HepG2 (cell line): ENCODE data around the gene RAPGEFL1. TPM values are rescaled to one million over a fixed set of nuclear protein-coding genes. Genes with fewer than 3 reads are reported as not detected.

Experiments used
- ATAD3A ChIP-seq: sonication (generic); formaldehyde crosslinking; IDR thresholded peaks from 2 replicates; pipeline ENCODE4 v1.4.0; 2020; ENCODE audit warnings: missing genetic modification reagents
- BCL3 ChIP-seq: sonication (generic); formaldehyde crosslinking; IDR thresholded peaks from 2 replicates; pipeline ENCODE4 v1.5.1; 2020; ENCODE audit warnings: mild to moderate bottlenecking, missing genetic modification reagents, moderate library complexity
- BORCS8-MEF2B ChIP-seq: sonication (generic); formaldehyde crosslinking; IDR thresholded peaks from 2 replicates; pipeline ENCODE4 v1.8.0; 2022; ENCODE audit warnings: mild to moderate bottlenecking, missing genetic modification reagents
- CSRNP2 ChIP-seq: sonication (generic); formaldehyde crosslinking; conservative IDR thresholded peaks from 2 replicates; pipeline ENCODE4 v1.8.0; 2022; ENCODE audit warnings: low read depth, missing genetic modification reagents
- ELK4 ChIP-seq: sonication (generic); formaldehyde crosslinking; IDR thresholded peaks from 2 replicates; pipeline ENCODE4 v1.9.0; 2021; ENCODE audit warnings: missing genetic modification reagents, borderline replicate concordance
- FOXP1 ChIP-seq, 2 experiments: fragments of 450-650 bp in 1 of 2; IDR thresholded peaks; 2 replicates each; pipeline ENCODE4 v1.6.1; 2017 to 2018; ENCODE audit warnings: antibody characterized with exemption in 1 of 2
- GPBP1L1 ChIP-seq: sonication (generic); formaldehyde crosslinking; IDR thresholded peaks from 2 replicates; pipeline ENCODE4 v1.5.0; 2020; ENCODE audit warnings: mild to moderate bottlenecking, missing genetic modification reagents
- HMG20A ChIP-seq: IDR thresholded peaks from 2 replicates; pipeline ENCODE4 v1.6.1; 2016; ENCODE audit warnings: borderline replicate concordance
- HOXA7 ChIP-seq: sonication (generic); formaldehyde crosslinking; IDR thresholded peaks from 2 replicates; pipeline ENCODE4 v1.8.1; 2022; ENCODE audit warnings: mild to moderate bottlenecking, missing genetic modification reagents, moderate library complexity
- NAIF1 ChIP-seq: sonication (generic); formaldehyde crosslinking; IDR thresholded peaks from 2 replicates; pipeline ENCODE4 v1.5.0; 2020; ENCODE audit warnings: mild to moderate bottlenecking, missing genetic modification reagents, borderline replicate concordance
- PLSCR1 ChIP-seq: sonication (generic); formaldehyde crosslinking; IDR thresholded peaks from 2 replicates; pipeline ENCODE4 v1.5.0; 2020; ENCODE audit warnings: missing genetic modification reagents, mild to moderate bottlenecking, borderline replicate concordance
- PRMT3 ChIP-seq: sonication (generic); formaldehyde crosslinking; IDR thresholded peaks from 2 replicates; pipeline ENCODE4 v1.8.1; 2022; ENCODE audit warnings: low read depth, mild to moderate bottlenecking, moderate library complexity, missing genetic modification reagents, borderline replicate concordance
- TOE1 ChIP-seq: sonication (generic); formaldehyde crosslinking; IDR thresholded peaks from 2 replicates; pipeline ENCODE4 v1.4.0; 2020; ENCODE audit warnings: mild to moderate bottlenecking, missing genetic modification reagents
- U2AF2 ChIP-seq: fragments of 200-400 bp; formaldehyde crosslinking; IDR thresholded peaks from 2 replicates; pipeline ENCODE4 v1.6.1; 2017; ENCODE audit warnings: low read depth, mild to moderate bottlenecking, low read length
- ZNF281 ChIP-seq: sonication (generic); formaldehyde crosslinking; IDR thresholded peaks from 2 replicates; pipeline ENCODE4 v1.4.0; 2020; ENCODE audit warnings: missing genetic modification reagents, borderline replicate concordance
- ZNF572 ChIP-seq: sonication (generic); formaldehyde crosslinking; IDR thresholded peaks from 2 replicates; pipeline ENCODE4 v1.5.1; 2020; ENCODE audit warnings: mild to moderate bottlenecking, missing genetic modification reagents
- ZNF737 ChIP-seq: sonication (generic); formaldehyde crosslinking; IDR thresholded peaks from 2 replicates; pipeline ENCODE4 v1.5.0; 2020; ENCODE audit warnings: missing genetic modification reagents, mild to moderate bottlenecking, borderline replicate concordance
- ZNF83 ChIP-seq: sonication (generic); formaldehyde crosslinking; IDR thresholded peaks from 2 replicates; pipeline ENCODE4 v1.4.0; 2020; ENCODE audit warnings: missing genetic modification reagents, mild to moderate bottlenecking, borderline replicate concordance
- ZSCAN25 ChIP-seq: sonication (generic); formaldehyde crosslinking; IDR thresholded peaks from 2 replicates; pipeline ENCODE4 v1.8.0; 2022; ENCODE audit warnings: mild to moderate bottlenecking, missing genetic modification reagents
- polyA plus RNA-seq, 8 experiments: library from polyadenylated mRNA; depleted of rRNA in 3 of 8; stranded (reverse) in 7 of 8; unstranded in 1 of 8; fragments of >200 nt; fragmentation: Illumina TruSeq in 4 of 8; extraction: Trizol in 4 of 8; gene quantifications; 2 replicates each; pipeline versions ENCODE4 v1.2.1 to v1.2.3, GENCODE V29; 2011 to 2016; ENCODE audit warnings: low read depth in 4 of 8, missing spikeins in 1 of 8, mixed read lengths in 1 of 8; ENCODE audit not compliant: insufficient read depth in 1 of 8
- total RNA-seq, 5 experiments: library from RNA; depleted of rRNA; stranded (reverse); fragments of >200 nt; fragmentation: Illumina TruSeq; extraction: Trizol; gene quantifications; 2 replicates each; pipeline ENCODE4 v1.2.3, GENCODE V29; 2016; ENCODE audit warnings: low read depth in 1 of 5

Gene RAPGEFL1
- total and polyA plus RNA-seq, 2 of the 13 experiments (the other 11 are each of a cell fraction or from before 2014, with no cell fraction given) = 4.5 to 7.8 TPM

- TF ChIP-seq ZNF83 = no peak
- TF ChIP-seq PLSCR1 (CRISPR knock-in tag) = no peak
- no peak for TF ChIP-seq ZNF281 (CRISPR knock-in tag)
- TF ChIP-seq TOE1 (CRISPR knock-in tag) = no peak
- no peak for TF ChIP-seq ATAD3A (CRISPR knock-in tag)
- TF ChIP-seq PRMT3 (CRISPR knock-in tag) = no peak
- peak; percentile 80; the same call in 1 of the 2 replicates for TF ChIP-seq HMG20A (CRISPR knock-in tag)
- no peak for TF ChIP-seq ZNF572
- TF ChIP-seq HOXA7 (CRISPR knock-in tag) = no peak
- no peak for TF ChIP-seq ELK4 (CRISPR knock-in tag)
- TF ChIP-seq NAIF1 (CRISPR knock-in tag) = 0 out of 2 replicates have a peak, but pooled peaks have one; percentile 44
- no peak for TF ChIP-seq U2AF2
- TF ChIP-seq CSRNP2 (CRISPR knock-in tag) = no peak
- no peak for TF ChIP-seq ZSCAN25 (CRISPR knock-in tag)
- no peak for TF ChIP-seq GPBP1L1 (CRISPR knock-in tag)
- TF ChIP-seq BCL3 (CRISPR knock-in tag) = no peak
- TF ChIP-seq BORCS8-MEF2B = no peak
- no peak for TF ChIP-seq FOXP1 (IDR thresholded peaks at IDR 0.05)
- TF ChIP-seq FOXP1 (CRISPR knock-in tag; IDR thresholded peaks at IDR 0.05) = peak; percentile 65; the same call in 1 of the 2 replicates
- TF ChIP-seq ZNF737 (CRISPR knock-in tag) = no peak
These were observed 4.0 kb upstream of the RAPGEFL1 start (continued) for GRCh38 chr17:40173091-40173777.
